Esophagus muscularis mucosa (tissue), 4 donors: ENCODE results near the gene SH3TC2. TPM values are rescaled to one million over a fixed set of nuclear protein-coding genes. Genes with fewer than 3 reads are reported as not detected.

Experiments
- DNase-seq: peaks from one replicate; pipeline ENCODE4 v3.0.0-alpha.2; 2017; ENCODE audit errors: extremely low spot score
- H3K27ac ChIP-seq, 4 donors: fragments of 200-600 bp; sonication (generic); replicated peaks in 1 of 4; 1 replicate in 3 of 4; 2 replicates in 1 of 4; pipeline ENCODE4 v1.5.1; 2016 to 2019; ENCODE audit warnings: mild to moderate bottlenecking in 1 of 4
- H3K27me3 ChIP-seq, 4 donors: fragments of 200-600 bp; sonication (generic); one replicate each; pipeline versions ENCODE4 v1.5.1 to v1.6.0; 2016 to 2019
- H3K36me3 ChIP-seq, 4 donors: fragments of 200-600 bp; sonication (generic); one replicate each; pipeline ENCODE4 v1.5.1; 2016 to 2019
- H3K4me1 ChIP-seq, 4 donors: fragments of 200-600 bp; sonication (generic); one replicate each; pipeline ENCODE4 v1.5.1; 2016 to 2019
- H3K4me3 ChIP-seq, 4 donors: fragments of 200-600 bp; sonication (generic); 1 replicate in 2 of 4; 2 replicates in 2 of 4; pipeline ENCODE4 v1.5.1; 2016 to 2019; ENCODE audit warnings: mild to moderate bottlenecking in 4 of 4, moderate library complexity in 1 of 4
- H3K9me3 ChIP-seq, 4 donors: fragments of 200-600 bp; sonication (generic); 1 replicate in 3 of 4; 2 replicates in 1 of 4; pipeline ENCODE4 v1.5.1; 2016 to 2019
- EP300 ChIP-seq: sonication (generic); formaldehyde crosslinking; IDR thresholded peaks from one replicate; pipeline ENCODE4 v1.6.1; 2017; ENCODE audit warnings: antibody characterized with exemption
- POLR2A ChIP-seq: fragments of 450-650 bp; IDR thresholded peaks from one replicate; pipeline ENCODE4 v1.6.1; 2017; ENCODE audit warnings: antibody characterized with exemption, moderate library complexity, mild to moderate bottlenecking, low read depth
- POLR2AphosphoS5 ChIP-seq, 2 donors: sonication (generic); formaldehyde crosslinking; IDR thresholded peaks; one replicate each; pipeline ENCODE4 v1.6.1; 2017; ENCODE audit warnings: antibody characterized with exemption in 2 of 2
- WGBS: methylation state at CpG from one replicate; pipeline ENCODE4 v1.1.5; 2018; 5-methylcytosine and 5-hydroxymethylcytosine counted together
- intact Hi-C: fragments of 100-400 bp; cut with DNase I; formaldehyde crosslinking; loops from one replicate; pipeline ENCODE4 v1.15.1; 2023
- total RNA-seq, 4 donors: library from RNA; depleted of rRNA; stranded (reverse); fragments of >200 nt; gene quantifications; one replicate each; pipeline versions ENCODE4 v1.1.0 to v1.2.1, GENCODE V29; 2016
- TF ChIP-seq, protein P1 (sequence below), 3 experiments: fragments of 200-600 bp in 2 of 3; fragments of 450-650 bp in 1 of 3; sonication (generic) in 2 of 3; IDR thresholded peaks; one replicate each; pipeline ENCODE4 v1.5.1; 2017 to 2019; ENCODE audit warnings: antibody characterized with exemption in 3 of 3, mild to moderate bottlenecking in 2 of 3, moderate library complexity in 1 of 3

Gene SH3TC2
- total RNA-seq, 4 donors from 2014 or later: 0.84 to 2.4 (median 1.7) TPM

DNA sequence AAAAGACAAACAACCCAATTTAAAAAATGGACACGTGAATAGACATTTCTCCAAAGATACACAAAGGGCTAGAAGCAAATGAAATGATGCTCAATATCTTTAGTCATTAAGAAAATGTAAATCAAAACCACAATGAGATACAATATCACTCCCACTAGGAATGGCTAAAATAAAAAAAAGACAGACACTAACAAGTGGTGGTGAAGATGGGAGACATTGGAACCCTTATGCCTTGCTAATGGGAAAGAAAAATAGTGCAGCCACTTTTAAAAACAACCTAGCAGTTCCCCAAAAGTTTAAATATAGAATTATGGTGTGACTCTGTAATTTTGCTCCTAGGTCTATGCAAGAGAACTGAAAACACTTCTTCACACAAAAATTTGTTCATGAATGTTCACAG, 40.7 kb downstream of the SH3TC2 start:
- peaks cover 0 to 5% (median 0%) of the 10 kb centered on the region in 4 donors for H3K36me3 ChIP-seq
- TF ChIP-seq POLR2AphosphoS5 (IDR thresholded peaks at IDR 0.05) (no peak), POLR2A (no peak), EP300 (no peak)
- TF ChIP-seq, protein P1, sequence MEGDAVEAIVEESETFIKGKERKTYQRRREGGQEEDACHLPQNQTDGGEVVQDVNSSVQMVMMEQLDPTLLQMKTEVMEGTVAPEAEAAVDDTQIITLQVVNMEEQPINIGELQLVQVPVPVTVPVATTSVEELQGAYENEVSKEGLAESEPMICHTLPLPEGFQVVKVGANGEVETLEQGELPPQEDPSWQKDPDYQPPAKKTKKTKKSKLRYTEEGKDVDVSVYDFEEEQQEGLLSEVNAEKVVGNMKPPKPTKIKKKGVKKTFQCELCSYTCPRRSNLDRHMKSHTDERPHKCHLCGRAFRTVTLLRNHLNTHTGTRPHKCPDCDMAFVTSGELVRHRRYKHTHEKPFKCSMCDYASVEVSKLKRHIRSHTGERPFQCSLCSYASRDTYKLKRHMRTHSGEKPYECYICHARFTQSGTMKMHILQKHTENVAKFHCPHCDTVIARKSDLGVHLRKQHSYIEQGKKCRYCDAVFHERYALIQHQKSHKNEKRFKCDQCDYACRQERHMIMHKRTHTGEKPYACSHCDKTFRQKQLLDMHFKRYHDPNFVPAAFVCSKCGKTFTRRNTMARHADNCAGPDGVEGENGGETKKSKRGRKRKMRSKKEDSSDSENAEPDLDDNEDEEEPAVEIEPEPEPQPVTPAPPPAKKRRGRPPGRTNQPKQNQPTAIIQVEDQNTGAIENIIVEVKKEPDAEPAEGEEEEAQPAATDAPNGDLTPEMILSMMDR (IDR thresholded peaks at IDR 0.05): no peak
- DNase-seq: no peak
- H3K4me3 ChIP-seq: no peak overlapping the region
- intact Hi-C loops: no loop called here
- 97% methylated on average over 1 of the region's 1 CpG for WGBS
- H3K9me3 ChIP-seq: no peaks in the 10 kb centered on the region
- no peaks in the 10 kb centered on the region for H3K27me3 ChIP-seq
- H3K4me1 ChIP-seq: peaks cover 0 to 35% (median 10%) of the 10 kb centered on the region in 4 donors
- no peak overlapping the region for H3K27ac ChIP-seq

DNA sequence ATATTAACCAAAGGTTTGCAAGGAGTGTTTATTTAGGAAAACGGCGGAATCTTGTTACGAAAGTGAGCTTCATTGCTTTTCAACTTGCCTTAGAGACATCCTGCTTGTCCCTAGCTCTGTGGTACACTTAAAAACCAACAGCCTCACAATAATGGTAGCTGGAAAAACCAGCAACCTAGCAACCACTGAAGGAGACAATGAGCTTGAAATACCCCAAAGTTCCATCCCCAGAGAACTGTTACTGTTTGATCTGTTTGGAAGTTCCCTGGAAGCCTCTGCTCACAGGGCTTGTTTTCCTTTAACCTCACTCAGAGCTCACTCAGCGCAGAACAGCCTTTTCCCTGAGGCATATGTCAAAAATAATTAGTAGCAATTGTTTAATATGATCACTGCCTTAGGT, 43.2 kb downstream of the SH3TC2 start:
- 65% methylated on average over 4 of the region's 4 CpGs for WGBS
- intact Hi-C loops: loop anchor here (10.0 kb wide), 1 partner anchor 95 kb away; no protein-coding TSS in a partner anchor
- TF ChIP-seq, protein P1 (IDR thresholded peaks at IDR 0.05): no peak
- TF ChIP-seq POLR2A: no peak
- TF ChIP-seq POLR2AphosphoS5 (IDR thresholded peaks at IDR 0.05): no peak
- TF ChIP-seq EP300: no peak
- Histone ChIP-seq H3K27ac (peak overlapping the region in 2 of 4 donors; percentile 1 to 11), H3K36me3 (no peaks in the 10 kb centered on the region), H3K9me3 (no peaks in the 10 kb centered on the region), H3K4me1 (peaks cover 0 to 30% (median 12%) of the 10 kb centered on the region in 4 donors), H3K4me3 (no peak overlapping the region), H3K27me3 (no peaks in the 10 kb centered on the region)
- DNase-seq: no peak

- intact Hi-C loops: loop anchor here (10.0 kb wide), 1 partner anchor 96 kb away; no protein-coding TSS in a partner anchor
- Histone ChIP-seq H3K36me3 (no peaks in the 10 kb centered on the region), H3K27me3 (no peaks in the 10 kb centered on the region), H3K9me3 (no peaks in the 10 kb centered on the region), H3K4me3 (no peak overlapping the region), H3K4me1 (peaks cover 0 to 24% (median 12%) of the 10 kb centered on the region in 4 donors), H3K27ac (no peak overlapping the region)
- 10% methylated on average over 2 of the region's 2 CpGs for WGBS
- no peak for TF ChIP-seq EP300
- TF ChIP-seq, protein P1 (IDR thresholded peaks at IDR 0.05): no peak
- TF ChIP-seq POLR2A: no peak
- TF ChIP-seq POLR2AphosphoS5 (IDR thresholded peaks at IDR 0.05): no peak
- no peak for DNase-seq
These were observed 43.9 kb downstream of the SH3TC2 start for GRCh38 chr5:149018909-149019443.

DNA sequence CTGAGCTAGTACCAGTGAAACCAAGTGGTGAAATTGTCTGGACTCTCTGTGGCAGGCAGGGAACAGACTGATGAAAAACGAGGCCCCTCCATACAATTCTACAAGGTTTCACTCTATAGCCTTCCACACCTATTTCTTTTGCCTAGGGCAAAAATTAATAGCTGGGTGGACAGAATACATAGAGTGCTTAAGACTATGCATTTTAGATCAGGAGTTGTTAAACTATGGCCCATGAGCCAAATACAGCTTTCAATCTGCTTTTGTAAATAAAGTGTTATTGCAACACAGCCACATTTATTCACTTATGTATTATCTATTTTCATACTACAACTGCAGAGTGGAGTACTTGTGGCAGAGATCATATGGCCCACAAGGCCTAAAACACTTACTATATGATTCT, 45.2 kb downstream of the SH3TC2 start:
- DNase-seq: no peak
- Histone ChIP-seq H3K4me1 (peaks cover 0 to 24% (median 12%) of the 10 kb centered on the region in 4 donors), H3K4me3 (no peak overlapping the region), H3K36me3 (no peaks in the 10 kb centered on the region), H3K9me3 (no peaks in the 10 kb centered on the region), H3K27me3 (no peaks in the 10 kb centered on the region), H3K27ac (no peak overlapping the region)
- intact Hi-C loops: loop anchor here (10.0 kb wide), 1 partner anchor 97 kb away; no protein-coding TSS in a partner anchor
- 90% methylated on average over 1 of the region's 1 CpG for WGBS
- TF ChIP-seq EP300 (no peak), POLR2AphosphoS5 (IDR thresholded peaks at IDR 0.05) (no peak), POLR2A (no peak)
- TF ChIP-seq, protein P1 (IDR thresholded peaks at IDR 0.05): no peak

- intact Hi-C loops: loop anchor here (10.0 kb wide), 1 partner anchor 99 kb away; no protein-coding TSS in a partner anchor
- H3K27ac ChIP-seq: no peak overlapping the region
- TF ChIP-seq POLR2AphosphoS5 (IDR thresholded peaks at IDR 0.05) (no peak), EP300 (no peak), POLR2A (no peak)
- TF ChIP-seq, protein P1 (IDR thresholded peaks at IDR 0.05): no peak
- peaks cover 0 to 24% (median 12%) of the 10 kb centered on the region in 4 donors for H3K4me1 ChIP-seq
- H3K27me3 ChIP-seq: no peaks in the 10 kb centered on the region
- WGBS: 68% methylated on average over 1 of the region's 1 CpG
- H3K36me3 ChIP-seq: no peaks in the 10 kb centered on the region
- no peaks in the 10 kb centered on the region for H3K9me3 ChIP-seq
- no peak overlapping the region for H3K4me3 ChIP-seq
- DNase-seq: peak; percentile 62
These were observed 47.3 kb downstream of the SH3TC2 start for GRCh38 chr5:149015561-149015960.
